ENCODE data around the gene OR6K3.

DNA sequence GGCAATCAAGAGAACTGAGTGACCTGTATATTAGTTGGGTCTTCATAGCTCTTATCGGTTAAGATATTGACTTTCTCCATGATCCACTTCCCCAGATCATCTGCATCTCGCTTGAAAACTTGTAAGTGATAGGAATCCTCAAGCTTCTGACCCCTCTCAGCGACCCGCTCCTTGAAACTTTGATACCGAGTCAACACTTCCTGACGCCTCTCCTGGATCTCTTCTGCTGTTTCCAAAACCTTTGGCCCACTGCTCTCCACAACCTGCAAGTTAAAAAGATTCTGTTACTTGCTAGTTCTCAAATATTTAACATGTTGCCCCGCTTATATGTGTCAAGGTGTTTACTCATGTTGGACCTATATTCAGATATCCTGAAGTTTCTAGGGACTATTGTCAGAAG is 35.4 kb downstream of the OR6K3 start:
- TF ChIP-seq, protein P1, sequence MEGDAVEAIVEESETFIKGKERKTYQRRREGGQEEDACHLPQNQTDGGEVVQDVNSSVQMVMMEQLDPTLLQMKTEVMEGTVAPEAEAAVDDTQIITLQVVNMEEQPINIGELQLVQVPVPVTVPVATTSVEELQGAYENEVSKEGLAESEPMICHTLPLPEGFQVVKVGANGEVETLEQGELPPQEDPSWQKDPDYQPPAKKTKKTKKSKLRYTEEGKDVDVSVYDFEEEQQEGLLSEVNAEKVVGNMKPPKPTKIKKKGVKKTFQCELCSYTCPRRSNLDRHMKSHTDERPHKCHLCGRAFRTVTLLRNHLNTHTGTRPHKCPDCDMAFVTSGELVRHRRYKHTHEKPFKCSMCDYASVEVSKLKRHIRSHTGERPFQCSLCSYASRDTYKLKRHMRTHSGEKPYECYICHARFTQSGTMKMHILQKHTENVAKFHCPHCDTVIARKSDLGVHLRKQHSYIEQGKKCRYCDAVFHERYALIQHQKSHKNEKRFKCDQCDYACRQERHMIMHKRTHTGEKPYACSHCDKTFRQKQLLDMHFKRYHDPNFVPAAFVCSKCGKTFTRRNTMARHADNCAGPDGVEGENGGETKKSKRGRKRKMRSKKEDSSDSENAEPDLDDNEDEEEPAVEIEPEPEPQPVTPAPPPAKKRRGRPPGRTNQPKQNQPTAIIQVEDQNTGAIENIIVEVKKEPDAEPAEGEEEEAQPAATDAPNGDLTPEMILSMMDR (IDR thresholded peaks at IDR 0.05): no peak
- no peak for TF ChIP-seq POLR2A (IDR thresholded peaks at IDR 0.05)
